ENCODE results near the gene TLE7. TPM values are rescaled to one million over a fixed set of nuclear protein-coding genes. Genes with fewer than 3 reads are reported as not detected.

TLE7 gene
- total RNA-seq, 1 experiment from 2014 or later = not detected

DNA sequence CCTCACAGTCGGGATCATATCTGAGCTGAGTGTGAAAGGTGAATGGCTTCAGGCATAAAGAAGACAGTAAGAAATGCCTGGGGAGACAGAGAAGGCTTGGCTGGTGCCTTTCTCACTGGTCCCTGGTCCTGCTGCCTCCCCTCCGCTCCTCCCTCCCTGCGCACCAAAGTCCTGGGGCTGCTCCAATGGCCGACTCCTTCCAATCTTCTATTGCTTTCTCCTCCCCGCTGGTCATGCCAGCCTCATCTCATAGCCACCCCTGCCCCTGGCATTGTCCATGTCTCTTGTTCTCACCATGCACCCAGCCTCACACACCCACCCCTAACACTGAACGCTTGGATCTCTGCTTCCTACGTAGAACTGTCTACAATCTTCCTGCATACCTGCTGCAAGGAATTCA lies 18.0 kb downstream of the TLE7 start:
- no peaks in the 10 kb centered on the region for H3K4me1 Mint-ChIP-seq (ENCODE audit: insufficient read depth, unreplicated experiment)
- no peak for TF ChIP-seq CTCF (IDR thresholded peaks at IDR 0.05; ENCODE audit: unreplicated experiment)
- CTCF ChIA-PET = interaction anchor here (0.6 to 1.3 kb wide), 3 partner anchors 10 to 39 kb away, joined by 3 to 4 read pairs (median 3); no protein-coding TSS in a partner anchor
- intact Hi-C loops (cut with micrococcal nuclease) = no loop called here
- H3K4me3 Mint-ChIP-seq (ENCODE audit: unreplicated experiment) = no peak overlapping the region
- POLR2A ChIA-PET = no interaction called here
- H3K36me3 Mint-ChIP-seq (ENCODE audit: insufficient read depth, unreplicated experiment) = peaks cover 9% of the 10 kb centered on the region
- no peak overlapping the region for H3K27ac Mint-ChIP-seq (ENCODE audit: low read depth, unreplicated experiment)
- no peak for DNase-seq (ENCODE audit: unreplicated experiment)
- H3K27me3 Mint-ChIP-seq (ENCODE audit: insufficient read depth, unreplicated experiment) = peaks cover 14% of the 10 kb centered on the region
- no TSS peak for BruUV-seq (replicated peaks)
- H3K9me3 Mint-ChIP-seq (ENCODE audit: unreplicated experiment) = peaks cover 12% of the 10 kb centered on the region

GRCh38 chr16:71423016-71423415 lies 18.8 kb downstream of the TLE7 start:
- POLR2A ChIA-PET = no interaction called here
- intact Hi-C loops (cut with micrococcal nuclease) = no loop called here
- TF ChIP-seq CTCF (IDR thresholded peaks at IDR 0.05; ENCODE audit: unreplicated experiment) = no peak

DNA sequence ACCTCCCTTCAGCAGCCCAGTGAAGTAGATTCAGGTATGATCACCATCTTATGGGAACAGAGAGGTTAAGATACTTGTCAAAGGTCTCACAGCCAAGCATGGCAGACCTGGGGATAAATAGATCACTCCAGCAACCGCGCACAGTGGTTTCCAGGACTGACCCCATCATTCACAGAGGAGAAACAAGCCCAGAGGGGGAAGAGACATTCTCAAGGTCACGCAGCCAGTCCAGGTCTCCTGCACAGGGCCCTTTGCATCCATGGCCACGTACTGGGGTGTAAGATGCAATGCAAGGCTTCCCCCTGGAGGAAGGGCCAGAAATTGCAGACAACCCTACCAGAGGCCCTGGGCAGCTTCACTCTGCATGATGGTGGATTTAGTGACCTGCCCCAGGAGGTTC lies 19.9 kb downstream of the TLE7 start:
- H3K9me3 Mint-ChIP-seq (ENCODE audit: unreplicated experiment) = peaks cover 19% of the 10 kb centered on the region
- DNase-seq (ENCODE audit: unreplicated experiment) = peak; percentile 43
- no peaks in the 10 kb centered on the region for H3K4me1 Mint-ChIP-seq (ENCODE audit: insufficient read depth, unreplicated experiment)
- H3K36me3 Mint-ChIP-seq (ENCODE audit: insufficient read depth, unreplicated experiment) = peaks cover 9% of the 10 kb centered on the region
- no TSS peak for BruUV-seq (replicated peaks)
- no peak for TF ChIP-seq CTCF (IDR thresholded peaks at IDR 0.05; ENCODE audit: unreplicated experiment)
- CTCF ChIA-PET = interaction anchor here (0.8 to 2.6 kb wide), 5 partner anchors 9 to 189 kb away, joined by 3 to 7 read pairs (median 4); no protein-coding TSS in a partner anchor
- peaks cover 14% of the 10 kb centered on the region for H3K27me3 Mint-ChIP-seq (ENCODE audit: insufficient read depth, unreplicated experiment)
- POLR2A ChIA-PET = no interaction called here
- no peak overlapping the region for H3K4me3 Mint-ChIP-seq (ENCODE audit: unreplicated experiment)
- no peak overlapping the region for H3K27ac Mint-ChIP-seq (ENCODE audit: low read depth, unreplicated experiment)
- intact Hi-C loops (cut with micrococcal nuclease) = no loop called here

More at GRCh38 chr16:71423016-71423415, 18.8 kb downstream of the TLE7 start:
- Mint-ChIP-seq H3K36me3 (ENCODE audit: insufficient read depth, unreplicated experiment) (peaks cover 9% of the 10 kb centered on the region), H3K9me3 (ENCODE audit: unreplicated experiment) (peaks cover 18% of the 10 kb centered on the region), H3K4me3 (ENCODE audit: unreplicated experiment) (no peak overlapping the region), H3K27me3 (ENCODE audit: insufficient read depth, unreplicated experiment) (peaks cover 14% of the 10 kb centered on the region), H3K27ac (ENCODE audit: low read depth, unreplicated experiment) (no peak overlapping the region), H3K4me1 (ENCODE audit: insufficient read depth, unreplicated experiment) (no peaks in the 10 kb centered on the region)
- CTCF ChIA-PET = interaction anchor here (0.9 to 2.6 kb wide), 4 partner anchors 9 to 188 kb away, joined by 3 to 7 read pairs (median 4); no protein-coding TSS in a partner anchor
- no peak for DNase-seq (ENCODE audit: unreplicated experiment)
- no TSS peak for BruUV-seq (replicated peaks)

DNA sequence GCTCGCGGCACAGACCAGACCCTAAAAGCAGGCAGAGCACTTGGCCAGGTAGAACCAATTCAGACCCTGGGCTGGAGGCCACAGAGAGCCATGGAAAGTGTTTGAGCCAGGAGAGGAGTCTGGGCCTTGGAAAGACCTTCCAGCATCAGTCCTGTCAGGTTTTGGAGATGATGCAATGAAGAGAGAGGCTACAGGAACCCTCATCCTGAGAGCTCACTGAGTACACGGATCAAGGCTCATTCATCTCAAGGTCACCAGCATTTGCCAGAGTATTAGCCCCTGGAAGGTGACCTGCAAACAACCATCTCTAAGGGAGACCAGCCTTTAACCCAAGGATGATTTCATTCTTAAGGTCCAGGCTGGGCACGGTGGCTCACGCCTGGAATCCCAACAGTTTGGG lies 27.8 kb downstream of the TLE7 start:
- no peak overlapping the region for H3K27ac Mint-ChIP-seq (ENCODE audit: low read depth, unreplicated experiment)
- DNase-seq (ENCODE audit: unreplicated experiment) = no peak
- TF ChIP-seq CTCF (IDR thresholded peaks at IDR 0.05; ENCODE audit: unreplicated experiment) = no peak
- H3K9me3 Mint-ChIP-seq (ENCODE audit: unreplicated experiment) = peaks cover 8% of the 10 kb centered on the region
- H3K4me3 Mint-ChIP-seq (ENCODE audit: unreplicated experiment) = no peak overlapping the region
- CTCF ChIA-PET = interaction anchor here (0.5 to 11.5 kb wide), 13 partner anchors 10 to 200 kb away, joined by 3 to 212 read pairs (median 4); partner anchors contain the start of gene ZNF19
- BruUV-seq (replicated peaks) = no TSS peak
- intact Hi-C loops (cut with micrococcal nuclease) = loop anchor here (10.0 kb wide), 1 partner anchor 551 kb away; no protein-coding TSS in a partner anchor
- H3K36me3 Mint-ChIP-seq (ENCODE audit: insufficient read depth, unreplicated experiment) = no peaks in the 10 kb centered on the region
- H3K4me1 Mint-ChIP-seq (ENCODE audit: insufficient read depth, unreplicated experiment) = no peaks in the 10 kb centered on the region
- peaks cover 38% of the 10 kb centered on the region for H3K27me3 Mint-ChIP-seq (ENCODE audit: insufficient read depth, unreplicated experiment)
- POLR2A ChIA-PET = no interaction called here
